Cardiac fibroblast (primary cell): ENCODE measurements around the gene RILPL1.

Source experiments
- DNase-seq, 2 donors: peaks; one replicate each; pipeline versions ENCODE4 v3.0.0 to v3.0.0-alpha.2; 2010; ENCODE audit warnings: low read depth in 2 of 2
- H3K4me3 ChIP-seq, 2 donors: replicated peaks in 1 of 2; 1 replicate in 1 of 2; 2 replicates in 1 of 2; pipeline ENCODE4 v1.5.1; 2011; ENCODE audit warnings: low read depth in 2 of 2, low read length in 2 of 2, mild to moderate bottlenecking in 2 of 2, moderate library complexity in 1 of 2
- TF ChIP-seq, protein P1 (sequence below): IDR thresholded peaks from one replicate; pipeline ENCODE4 v1.5.1; 2011; ENCODE audit warnings: low read depth, mild to moderate bottlenecking, low read length, inconsistent platforms

Gene RILPL1

DNA sequence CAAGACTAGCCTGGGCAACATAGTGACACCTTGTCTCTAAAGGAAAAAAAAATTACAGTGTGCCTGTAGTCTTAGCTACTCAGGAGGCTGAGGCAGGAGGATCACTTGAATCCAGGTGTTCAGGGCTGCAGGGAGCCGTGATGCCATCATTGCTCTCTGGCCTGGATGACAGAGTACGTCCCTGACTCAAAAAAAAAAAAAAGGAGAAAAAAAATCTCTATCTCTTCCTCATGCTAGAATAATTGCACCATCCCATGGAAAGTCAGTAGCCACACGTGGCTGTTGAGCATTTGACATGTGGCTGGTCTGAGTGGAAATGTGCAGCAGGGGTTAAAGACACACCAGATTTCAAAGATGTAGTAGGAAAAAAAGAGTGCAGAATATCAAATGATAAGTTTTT, 3.8 kb downstream of the RILPL1 start:
- TF ChIP-seq, protein P1, sequence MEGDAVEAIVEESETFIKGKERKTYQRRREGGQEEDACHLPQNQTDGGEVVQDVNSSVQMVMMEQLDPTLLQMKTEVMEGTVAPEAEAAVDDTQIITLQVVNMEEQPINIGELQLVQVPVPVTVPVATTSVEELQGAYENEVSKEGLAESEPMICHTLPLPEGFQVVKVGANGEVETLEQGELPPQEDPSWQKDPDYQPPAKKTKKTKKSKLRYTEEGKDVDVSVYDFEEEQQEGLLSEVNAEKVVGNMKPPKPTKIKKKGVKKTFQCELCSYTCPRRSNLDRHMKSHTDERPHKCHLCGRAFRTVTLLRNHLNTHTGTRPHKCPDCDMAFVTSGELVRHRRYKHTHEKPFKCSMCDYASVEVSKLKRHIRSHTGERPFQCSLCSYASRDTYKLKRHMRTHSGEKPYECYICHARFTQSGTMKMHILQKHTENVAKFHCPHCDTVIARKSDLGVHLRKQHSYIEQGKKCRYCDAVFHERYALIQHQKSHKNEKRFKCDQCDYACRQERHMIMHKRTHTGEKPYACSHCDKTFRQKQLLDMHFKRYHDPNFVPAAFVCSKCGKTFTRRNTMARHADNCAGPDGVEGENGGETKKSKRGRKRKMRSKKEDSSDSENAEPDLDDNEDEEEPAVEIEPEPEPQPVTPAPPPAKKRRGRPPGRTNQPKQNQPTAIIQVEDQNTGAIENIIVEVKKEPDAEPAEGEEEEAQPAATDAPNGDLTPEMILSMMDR, result no peak
- no peak overlapping the region for H3K4me3 ChIP-seq
- no peak for DNase-seq

GRCh38 chr12:123528858-123529257, 4.7 kb downstream of the RILPL1 start:
- DNase-seq, result no peak
- no peak overlapping the region for H3K4me3 ChIP-seq
- TF ChIP-seq, protein P1, result no peak

GRCh38 chr12:123526542-123527080, 6.9 kb downstream of the RILPL1 start:
- H3K4me3 ChIP-seq, result no peak overlapping the region
- DNase-seq, result no peak
- TF ChIP-seq, protein P1, result no peak

DNA sequence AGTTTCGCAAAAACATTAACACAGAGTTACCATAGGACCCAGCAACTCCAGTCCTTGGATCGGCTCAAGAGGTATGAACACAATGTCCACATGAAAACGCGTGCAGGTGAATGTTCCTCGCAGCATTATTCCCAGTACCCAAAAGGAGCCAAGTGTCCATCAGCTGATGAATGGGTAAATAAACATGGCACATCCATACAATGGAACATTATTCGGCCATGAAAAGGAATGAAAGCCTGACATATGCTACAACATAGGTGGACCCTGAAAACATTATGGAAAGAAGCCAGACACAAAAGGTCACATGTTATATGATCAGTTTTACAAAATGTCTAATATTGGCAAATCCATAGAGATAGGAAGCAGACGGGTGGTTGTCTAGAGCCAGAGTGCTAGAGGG, 9.1 kb downstream of the RILPL1 start:
- TF ChIP-seq, protein P1, result no peak
- DNase-seq, result no peak
- no peak overlapping the region for H3K4me3 ChIP-seq

DNA sequence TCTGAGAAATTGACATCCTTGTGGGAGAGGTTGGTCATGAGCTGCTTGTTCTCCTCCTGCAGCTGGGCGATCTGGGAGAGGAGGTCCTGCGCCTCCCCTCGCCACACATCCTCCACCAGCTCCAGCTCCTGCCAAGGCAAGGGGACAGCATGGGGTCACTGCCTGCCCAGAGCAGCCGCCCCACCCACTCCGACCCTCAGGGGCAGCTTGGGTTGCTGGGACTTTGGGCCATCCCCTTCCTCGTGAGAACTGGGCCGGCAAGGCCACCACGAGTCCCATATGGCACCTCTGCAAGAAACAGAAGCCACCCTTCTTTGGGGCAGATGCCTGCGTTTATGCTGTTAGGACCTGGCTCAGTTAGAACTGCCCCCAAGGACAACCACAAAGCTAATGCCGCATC, 10.0 kb downstream of the RILPL1 start:
- TF ChIP-seq, protein P1, result no peak
- H3K4me3 ChIP-seq, result no peak overlapping the region
- DNase-seq, result no peak

DNA sequence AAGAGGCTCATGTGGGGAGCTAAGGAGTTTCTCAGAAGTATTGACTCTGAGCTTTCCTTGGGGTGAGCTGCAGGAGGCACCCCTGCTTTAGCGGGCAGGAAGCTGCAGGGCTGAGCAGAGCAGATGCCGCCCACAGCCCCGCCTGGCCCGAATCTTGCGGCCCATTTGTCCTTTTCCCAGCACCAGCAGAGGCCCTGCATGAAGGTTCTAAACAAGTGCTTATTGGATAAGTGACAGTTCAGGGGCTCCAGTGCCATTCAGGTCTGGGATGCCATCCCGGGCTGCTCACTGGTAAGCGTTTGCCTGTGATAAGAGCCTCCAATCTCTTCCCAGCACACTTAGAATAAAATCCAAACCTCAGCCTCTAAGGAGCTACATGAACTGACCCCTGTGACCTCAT, 11.4 kb downstream of the RILPL1 start:
- TF ChIP-seq, protein P1, result no peak
- no peak overlapping the region for H3K4me3 ChIP-seq
- DNase-seq, result no peak
